Lung (tissue), 12 donors: ENCODE data around the gene OR5AN1. TPM values are rescaled to one million over a fixed set of nuclear protein-coding genes. Genes with fewer than 3 reads are reported as not detected.

Experiments
- ATAC-seq: fragments of 200-7000 bp; cut with Tn5 transposase; one replicate; pipeline ENCODE4 v1.9.1; 2020; ENCODE audit warnings: moderate number of reproducible peaks; ENCODE audit not compliant: insufficient read depth, low FRiP score
- DNase-seq, 3 donors: peaks; one replicate each; pipeline ENCODE4 v3.0.0-alpha.2; 2013 to 2017
- H3K27ac ChIP-seq, 2 donors: one replicate each; pipeline ENCODE4 v1.5.1; 2013; ENCODE audit warnings: mild to moderate bottlenecking in 2 of 2, moderate library complexity in 2 of 2, control low read depth in 1 of 2, inconsistent platforms in 1 of 2, low read depth in 1 of 2, low read length in 1 of 2
- H3K27me3 ChIP-seq, 3 donors: one replicate each; pipeline ENCODE4 v1.5.1; 2013; ENCODE audit warnings: low read length in 2 of 3; ENCODE audit not compliant: control insufficient read depth in 3 of 3, insufficient read depth in 3 of 3
- H3K36me3 ChIP-seq, 4 donors: one replicate each; pipeline ENCODE4 v1.5.1; 2013; ENCODE audit warnings: low read length in 4 of 4, mild to moderate bottlenecking in 1 of 4, moderate library complexity in 1 of 4; ENCODE audit not compliant: control insufficient read depth in 4 of 4, insufficient read depth in 4 of 4
- H3K4me1 ChIP-seq, 5 donors: one replicate each; pipeline ENCODE4 v1.5.1; 2013; ENCODE audit warnings: low read length in 5 of 5, mild to moderate bottlenecking in 2 of 5, moderate library complexity in 1 of 5; ENCODE audit not compliant: control insufficient read depth in 5 of 5, insufficient read depth in 5 of 5
- H3K4me3 ChIP-seq: one replicate; pipeline ENCODE4 v1.5.1; 2013; ENCODE audit warnings: mild to moderate bottlenecking, control low read depth, moderate library complexity
- H3K9ac ChIP-seq, 2 donors: one replicate each; pipeline ENCODE4 v1.5.1; 2013; ENCODE audit warnings: low read length in 2 of 2, control low read depth in 1 of 2; ENCODE audit not compliant: insufficient read depth in 1 of 2
- H3K9me3 ChIP-seq, 4 donors: one replicate each; pipeline ENCODE4 v1.5.1; 2013; ENCODE audit warnings: low read length in 3 of 4, mild to moderate bottlenecking in 1 of 4, moderate library complexity in 1 of 4; ENCODE audit not compliant: control insufficient read depth in 4 of 4, insufficient read depth in 3 of 4
- CTCF ChIP-seq: IDR thresholded peaks from 2 replicates; pipeline ENCODE4 v1.5.1; 2012; ENCODE audit warnings: mild to moderate bottlenecking; ENCODE audit errors: control extremely low read depth, extremely low read depth
- WGBS, 2 donors: extraction: QIAGEN DNeasy Blood & Tissue Kit; methylation state at CpG; one replicate each; pipeline ENCODE4 v1.1.7; 2013; 5-methylcytosine and 5-hydroxymethylcytosine counted together
- polyA plus RNA-seq, 2 donors: library from polyadenylated mRNA; stranded (reverse); fragments of 200-250 nt; gene quantifications; one replicate each; pipeline ENCODE4 v1.2.1, GENCODE V29; 2013
- total RNA-seq, 2 donors: library from RNA; depleted of rRNA in 1 of 2; stranded (reverse); fragments of >200 nt in 1 of 2; gene quantifications; one replicate each; pipeline ENCODE4 v1.2.1, GENCODE V29; 2014 to 2021
- donor health status: control.
- donor health status: control.
- donor health status: Bipolar disorder and iron deficiency.
- donor health status: healthy.
- donor health status: DM: yes; HTN: yes; CAD: no.

OR5AN1 gene
- total and polyA plus RNA-seq, 4 donors: 0.03 TPM; not detected in 3

GRCh38 chr11:59355226-59355625 lies 3.5 kb upstream of the OR5AN1 start:
- WGBS, 2 donors: 79 to 90% methylated on average over 4 of the region's 4 CpGs
- Histone ChIP-seq H3K4me1 (no peaks in the 10 kb centered on the region), H3K9me3 (peaks cover 0 to 17% (median 5%) of the 10 kb centered on the region in 4 donors), H3K9ac (no peak overlapping the region), H3K27ac (no peak overlapping the region), H3K4me3 (no peak overlapping the region), H3K36me3 (no peaks in the 10 kb centered on the region), H3K27me3 (no peaks in the 10 kb centered on the region)
- TF ChIP-seq CTCF: no peak
- ATAC-seq (no peak), DNase-seq (no peak)

- no peak for TF ChIP-seq CTCF
- ATAC-seq: no peak
- Histone ChIP-seq H3K9ac (no peak overlapping the region), H3K36me3 (no peaks in the 10 kb centered on the region), H3K9me3 (peaks cover 0 to 10% (median 2%) of the 10 kb centered on the region in 4 donors), H3K27me3 (no peaks in the 10 kb centered on the region), H3K4me3 (no peak overlapping the region), H3K27ac (no peak overlapping the region), H3K4me1 (no peaks in the 10 kb centered on the region)
- DNase-seq: no peak
- WGBS, 2 donors: 100% methylated on average over 1 of the region's 1 CpG
Measured at GRCh38 chr11:59356561-59356960, 2.1 kb upstream of the OR5AN1 start.

- Histone ChIP-seq H3K27ac (no peak overlapping the region), H3K9ac (no peak overlapping the region), H3K36me3 (no peaks in the 10 kb centered on the region), H3K9me3 (peaks cover 0 to 9% (median 0%) of the 10 kb centered on the region in 4 donors), H3K27me3 (no peaks in the 10 kb centered on the region), H3K4me1 (no peaks in the 10 kb centered on the region), H3K4me3 (no peak overlapping the region)
- ATAC-seq (no peak), DNase-seq (no peak)
- TF ChIP-seq CTCF: no peak
Measured at GRCh38 chr11:59358020-59358419, 675 bp upstream of the OR5AN1 start.
